Measurements from ENCODE around the gene C1QL4.
A peak's percentile ranks its signal among the peaks of the same experiment; 100 is the strongest.
"Not testable (repeated sequence)": the region's sequence is repeated elsewhere in the genome, so short reads cannot be mapped to it uniquely, and the experiment has no call there.

Gene C1QL4

DNA sequence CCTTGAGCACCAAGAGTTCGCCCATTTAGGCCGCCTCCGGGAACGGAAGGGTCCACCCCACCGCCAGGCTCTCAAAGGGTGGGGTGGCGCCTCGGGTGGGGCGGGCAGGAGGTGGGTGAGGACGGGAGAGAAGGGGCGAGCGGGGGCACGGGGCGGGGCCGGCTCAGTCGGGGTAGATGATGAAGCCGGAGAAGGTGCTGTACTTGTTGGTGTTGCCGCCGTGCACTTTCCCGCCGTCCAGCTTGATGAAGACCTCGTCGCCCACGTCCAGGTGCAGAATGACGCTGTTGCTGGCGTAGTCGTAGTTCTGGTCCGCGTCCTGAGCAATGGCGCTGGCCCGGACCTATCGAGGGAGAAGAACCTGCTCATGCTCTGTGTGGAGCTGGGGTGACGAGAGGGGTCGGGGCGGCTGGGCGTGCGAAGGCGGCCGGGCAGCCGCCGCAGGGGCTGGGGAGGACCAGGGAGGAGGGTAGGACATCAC, 4.1 kb downstream of the C1QL4 start:
- DNase-seq = no peak

GRCh38 chr12:49332441-49332861, 4.5 kb downstream of the C1QL4 start:
- DNase-seq = no peak

DNA sequence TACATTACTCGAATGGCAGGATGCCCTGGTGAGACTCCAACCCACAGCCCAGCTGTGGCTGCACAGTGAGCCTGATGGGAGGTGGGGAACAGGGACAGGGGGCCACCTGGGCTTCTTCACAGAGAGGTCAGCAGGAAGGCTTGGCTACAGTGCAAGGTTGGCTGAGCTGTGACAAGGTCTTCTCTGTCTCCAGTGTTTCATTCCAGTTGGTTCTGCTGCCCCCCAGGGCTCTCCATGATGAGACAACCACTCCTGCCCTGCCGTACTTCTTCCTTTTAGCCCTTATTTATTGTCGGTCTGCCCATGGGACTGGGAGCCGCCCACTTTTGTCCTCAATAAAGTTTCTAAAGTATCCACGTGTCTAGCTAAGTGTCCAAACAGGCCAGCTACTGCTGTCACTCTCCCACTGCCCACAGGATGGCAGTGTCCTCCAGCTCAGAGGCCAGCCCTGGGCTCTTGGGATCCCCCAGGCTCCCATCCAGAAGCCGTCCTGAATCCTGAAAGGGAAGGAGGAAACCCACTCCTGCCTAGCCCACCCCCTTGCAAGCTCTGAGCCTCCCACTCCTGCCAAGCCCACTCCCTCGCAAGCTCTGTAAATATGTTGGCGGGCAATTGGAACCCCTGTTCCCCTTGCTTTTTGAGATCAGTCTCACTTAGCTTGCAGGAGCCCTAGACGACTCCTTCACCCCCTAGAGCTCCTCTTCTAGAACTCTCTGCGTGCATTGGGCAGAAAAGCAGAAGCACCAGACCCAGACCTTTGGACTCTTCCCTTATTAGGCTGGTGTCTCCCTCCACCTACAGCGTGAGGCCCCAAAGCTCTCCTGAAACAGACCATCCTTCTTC, 5.4 kb downstream of the C1QL4 start:
- DNase-seq = peak; percentile 23

DNA sequence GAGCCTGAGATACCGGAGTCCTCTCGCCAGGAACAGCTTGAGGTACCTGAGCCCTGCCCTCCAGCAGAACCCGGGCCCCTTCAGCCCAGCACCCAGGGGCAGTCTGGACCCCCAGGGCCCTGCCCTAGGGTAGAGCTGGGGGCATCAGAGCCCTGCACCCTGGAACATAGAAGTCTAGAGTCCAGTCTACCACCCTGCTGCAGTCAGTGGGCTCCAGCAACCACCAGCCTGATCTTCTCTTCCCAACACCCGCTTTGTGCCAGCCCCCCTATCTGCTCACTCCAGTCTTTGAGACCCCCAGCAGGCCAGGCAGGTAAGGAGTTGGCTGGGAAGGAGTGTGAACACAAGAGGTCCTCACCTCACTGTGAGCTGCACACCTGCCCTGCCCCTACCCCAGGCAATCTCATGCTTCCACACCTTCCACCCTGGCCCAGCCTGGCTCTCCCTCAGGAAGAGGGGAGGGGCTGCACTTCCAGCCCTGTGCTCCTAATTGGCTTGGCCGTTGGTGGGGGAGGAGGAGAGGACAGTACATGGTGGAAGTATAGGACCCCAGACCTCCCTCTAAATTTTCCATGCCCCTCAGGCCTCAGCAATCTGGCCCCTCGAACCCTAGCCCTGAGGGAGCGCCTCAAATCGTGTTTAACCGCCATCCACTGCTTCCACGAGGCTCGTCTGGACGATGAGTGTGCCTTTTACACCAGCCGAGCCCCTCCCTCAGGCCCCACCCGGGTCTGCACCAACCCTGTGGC, 6.2 kb downstream of the C1QL4 start:
- DNase-seq = no peak

DNA sequence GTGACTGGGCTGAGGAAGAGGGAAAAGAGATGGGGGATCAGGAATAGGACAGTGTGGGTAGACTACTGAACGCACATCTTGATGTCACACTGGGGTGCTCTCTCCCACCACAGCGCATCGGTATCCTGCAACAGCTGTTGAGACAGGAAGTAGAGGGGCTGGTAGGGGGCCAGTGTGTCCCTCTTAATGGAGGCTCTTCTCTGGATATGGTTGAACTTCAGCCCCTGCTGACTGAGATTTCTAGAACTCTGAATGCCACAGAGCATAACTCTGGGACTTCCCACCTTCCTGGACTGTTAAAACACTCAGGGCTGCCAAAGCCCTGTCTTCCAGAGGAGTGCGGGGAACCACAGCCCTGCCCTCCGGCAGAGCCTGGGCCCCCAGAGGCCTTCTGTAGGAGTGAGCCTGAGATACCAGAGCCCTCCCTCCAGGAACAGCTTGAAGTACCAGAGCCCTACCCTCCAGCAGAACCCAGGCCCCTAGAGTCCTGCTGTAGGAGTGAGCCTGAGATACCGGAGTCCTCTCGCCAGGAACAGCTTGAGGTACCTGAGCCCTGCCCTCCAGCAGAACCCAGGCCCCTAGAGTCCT, 6.9 kb downstream of the C1QL4 start:
- no peak for DNase-seq

GRCh38 chr12:49328816-49329215, 8.2 kb downstream of the C1QL4 start:
- no peak for DNase-seq

GRCh38 chr12:49327887-49328286, 9.1 kb downstream of the C1QL4 start:
- no peak for DNase-seq

DNA sequence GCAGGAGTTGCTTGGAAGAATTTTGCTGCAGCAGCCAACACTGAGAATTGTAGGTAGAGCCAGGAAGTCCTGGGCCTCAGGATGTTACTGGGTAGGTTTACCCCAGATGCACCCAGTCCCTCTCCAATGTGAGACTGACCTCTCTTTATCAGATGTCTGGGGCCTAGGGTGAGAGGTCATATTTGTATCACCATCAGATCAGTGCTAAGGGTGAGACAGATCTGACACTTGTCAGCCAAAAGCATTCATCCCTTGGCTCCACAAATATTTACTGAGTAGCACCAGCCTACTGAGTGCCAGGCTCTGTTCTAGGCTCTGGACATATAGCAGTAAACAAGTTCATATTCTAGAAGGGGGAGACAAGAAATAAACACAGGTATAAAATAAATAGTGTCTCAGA, 9.6 kb downstream of the C1QL4 start:
- DNase-seq = no peak

DNA sequence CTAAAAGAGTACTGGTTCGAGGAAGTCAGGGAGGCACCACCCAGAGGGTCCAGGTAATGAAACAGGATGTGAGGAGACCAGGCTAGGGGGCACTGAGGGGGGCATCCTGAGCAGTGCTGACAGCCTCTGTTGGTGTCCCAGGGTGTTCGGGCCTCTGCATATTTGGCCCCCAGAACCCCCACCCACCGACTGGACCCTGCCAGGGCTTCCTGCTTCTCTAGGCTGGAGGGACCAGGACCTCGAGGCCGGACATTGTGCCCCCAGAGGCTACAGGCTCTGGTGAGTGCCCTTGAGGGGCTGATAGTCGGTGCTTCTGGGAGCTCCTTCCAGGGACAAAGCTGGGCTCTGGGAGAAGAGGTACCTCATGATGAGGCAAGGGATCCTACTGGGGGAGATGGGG, 11.4 kb downstream of the C1QL4 start:
- DNase-seq = no peak

- DNase-seq = no peak
These were observed 13.4 kb downstream of the C1QL4 start for GRCh38 chr12:49323524-49324097.

DNA sequence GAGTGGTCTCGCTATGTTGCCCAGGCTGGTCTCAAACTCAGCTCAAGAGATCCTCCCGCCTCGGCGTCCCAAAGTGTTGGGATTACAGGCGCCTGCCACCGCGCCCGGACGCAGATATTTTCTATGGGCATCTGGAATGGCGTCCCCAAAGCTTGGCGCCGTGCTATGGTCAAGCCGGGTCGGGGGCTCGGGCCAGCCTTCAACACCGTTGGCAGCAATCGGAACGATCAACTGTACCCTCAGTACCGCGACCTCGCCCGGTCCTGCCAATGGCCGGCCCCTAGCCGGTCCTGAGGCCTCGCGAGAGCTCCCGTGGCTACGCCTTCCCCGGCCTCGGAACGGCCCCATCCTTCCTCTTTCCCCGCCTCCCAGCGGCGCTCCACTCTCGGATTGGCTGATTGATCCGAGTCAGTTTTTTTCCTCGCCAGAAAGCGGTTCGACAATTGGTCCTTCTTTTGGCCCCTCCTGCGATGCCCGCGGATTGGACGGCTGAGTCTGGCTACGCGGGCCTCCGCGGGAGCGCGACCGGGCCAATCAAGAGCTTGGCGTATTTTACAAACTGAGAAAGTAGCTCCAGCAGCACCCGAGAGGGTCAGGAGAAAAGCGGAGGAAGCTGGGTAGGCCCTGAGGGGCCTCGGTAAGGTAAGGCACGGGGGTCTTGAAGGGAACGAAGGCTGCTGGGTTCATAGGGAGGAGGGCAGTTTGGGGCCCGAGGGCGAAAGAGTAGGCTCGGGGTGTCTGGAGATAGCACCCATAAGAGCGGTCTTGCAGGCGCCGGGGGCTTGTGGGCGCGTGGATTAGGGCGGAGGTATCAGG, 14.1 kb downstream of the C1QL4 start, which contains the start of gene TROAP:
TROAP (plus strand) TSS at position 548 of the 816 bp plus-strand sequence. CDS start 354 bp downstream, outside the sequence.
- peak; percentile 99 for DNase-seq

GRCh38 chr12:49322367-49322707, 14.7 kb downstream of the C1QL4 start:
- DNase-seq = no peak

DNA sequence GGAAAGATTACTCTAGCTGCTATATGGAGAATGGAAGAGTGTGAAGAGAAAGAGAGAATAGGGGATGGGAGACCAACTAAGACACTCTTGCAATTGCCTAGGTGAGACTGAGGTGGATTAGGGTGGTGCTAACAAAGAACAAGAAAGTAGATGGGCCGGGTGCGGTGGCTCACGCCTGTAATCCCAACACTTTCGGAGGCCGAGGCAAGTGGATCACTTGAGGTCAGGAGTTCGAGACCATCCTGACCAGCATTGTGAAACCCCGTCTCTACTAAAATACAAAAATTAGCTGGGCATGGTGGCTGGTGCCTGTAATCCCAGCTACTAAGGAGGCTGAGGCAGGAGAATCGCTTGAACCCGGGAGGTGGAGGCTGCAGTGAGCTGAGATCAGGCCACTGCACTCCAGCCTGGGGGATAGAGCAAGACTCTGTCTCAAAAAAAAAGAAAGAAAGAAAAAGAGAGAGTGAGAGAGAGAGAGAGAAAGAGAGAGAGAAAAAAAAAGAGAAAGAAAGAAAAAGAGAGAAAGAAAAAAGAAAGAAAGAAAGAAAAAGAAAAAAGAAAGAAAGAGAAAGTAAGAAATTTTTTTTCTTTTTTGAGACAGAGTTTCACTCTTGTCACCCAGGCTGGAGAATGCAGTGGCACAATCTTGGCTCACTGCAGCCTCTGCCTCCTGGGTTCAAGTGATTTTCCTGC, 16.4 kb downstream of the C1QL4 start:
- not testable (repeated sequence) for DNase-seq

- DNase-seq = not testable (repeated sequence)
These were observed 19.9 kb downstream of the C1QL4 start for GRCh38 chr12:49317118-49317517.

DNA sequence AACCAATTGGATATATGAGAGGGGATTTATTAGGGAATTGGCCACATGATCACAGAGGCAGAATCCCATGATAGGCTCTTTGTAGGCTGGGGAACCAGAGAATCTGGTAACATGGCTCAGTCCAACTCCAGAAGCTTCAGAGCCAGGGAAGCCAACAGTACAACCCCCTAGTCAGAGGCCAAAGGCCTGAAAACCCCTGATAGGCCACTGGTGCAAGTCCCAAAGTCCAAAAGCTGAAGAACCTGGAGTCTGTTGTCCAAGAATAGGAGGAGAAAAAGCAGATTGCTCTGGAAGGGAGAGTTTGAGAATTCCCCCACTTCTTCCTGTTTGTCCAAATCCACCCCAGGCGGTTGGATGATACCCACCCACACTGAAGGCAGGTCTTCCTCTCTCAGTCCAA, 22.2 kb downstream of the C1QL4 start:
- no peak for DNase-seq

GRCh38 chr12:49310451-49311000, 26.5 kb downstream of the C1QL4 start:
- not testable (repeated sequence) for DNase-seq

DNA sequence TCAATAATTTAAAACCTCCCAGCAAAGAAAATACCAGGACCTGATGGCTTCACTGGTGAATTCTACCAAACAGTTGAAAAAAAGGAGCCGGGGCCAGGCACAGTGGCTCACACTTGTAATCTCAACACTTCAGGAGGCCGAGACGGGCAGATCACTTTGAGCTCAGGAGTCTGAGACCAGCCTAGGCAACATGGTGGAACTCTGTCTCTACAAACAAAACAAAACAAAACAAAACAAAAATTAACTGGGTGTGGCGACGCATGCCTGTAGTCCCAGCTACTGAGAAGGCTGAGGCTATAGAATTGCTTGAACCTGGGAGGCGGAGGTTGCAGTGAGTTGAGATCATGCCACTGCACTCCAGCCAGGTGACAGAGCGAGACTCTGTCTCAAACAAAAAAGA, 27.6 kb downstream of the C1QL4 start:
- DNase-seq = no peak

- no peak for DNase-seq
These were observed 31.1 kb downstream of the C1QL4 start for GRCh38 chr12:49305762-49306510.

GRCh38 chr12:49304161-49304560, 32.8 kb downstream of the C1QL4 start:
- no peak for DNase-seq

DNA sequence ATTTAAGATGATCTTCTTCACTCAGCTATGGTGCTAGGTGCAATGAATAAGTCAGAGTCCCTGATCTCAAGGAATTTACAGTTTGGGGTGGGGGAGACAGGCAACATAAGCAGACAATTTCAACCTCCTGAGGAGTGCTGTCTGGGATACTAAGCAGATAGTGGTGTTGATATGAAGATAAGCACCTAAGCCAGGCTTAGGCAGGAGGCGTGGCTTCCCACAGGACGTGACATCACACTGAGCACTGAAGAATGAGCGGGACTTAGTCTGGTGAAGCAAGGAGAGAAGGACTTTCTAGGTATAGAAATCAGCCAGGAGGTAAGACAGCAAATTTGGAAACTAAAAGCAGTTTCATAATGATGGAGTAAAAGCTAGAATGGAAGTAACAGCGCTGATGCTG, 35.2 kb downstream of the C1QL4 start:
- DNase-seq = no peak

GRCh38 chr12:49298160-49298559, 38.8 kb downstream of the C1QL4 start:
- no peak for DNase-seq

Measured in NCI-H2029 (cell line).